GM21423 (cell line): ENCODE results near the gene RNPEPL1.

Experiments
- ATAC-seq: cut with Tn5 transposase; IDR thresholded peaks from one replicate; pipeline ENCODE4 v1.9.1; 2021; ENCODE audit warnings: mild to moderate bottlenecking, moderate library complexity; ENCODE audit not compliant: unreplicated experiment

RNPEPL1 gene

DNA sequence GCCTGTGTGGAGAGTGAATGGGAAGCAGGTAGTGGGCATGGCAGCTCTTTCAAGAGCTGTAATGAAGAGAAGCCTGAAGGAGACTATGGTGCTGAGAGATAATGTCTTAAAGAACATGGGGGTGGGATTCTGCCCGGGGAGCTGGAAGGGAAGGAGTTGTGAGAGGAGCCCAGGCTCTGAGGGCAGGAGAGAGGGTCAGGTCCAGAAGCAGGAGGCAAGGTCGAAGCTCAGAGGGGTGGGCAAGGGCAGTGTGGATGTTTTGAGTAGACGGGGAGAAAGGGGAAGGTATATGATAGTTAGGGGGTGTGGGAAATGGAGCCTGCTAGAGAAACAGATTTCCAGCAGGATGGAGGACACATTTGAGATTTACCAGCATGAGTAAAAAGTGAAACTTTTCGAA lies 20.4 kb downstream of the RNPEPL1 start:
- no peak for ATAC-seq

DNA sequence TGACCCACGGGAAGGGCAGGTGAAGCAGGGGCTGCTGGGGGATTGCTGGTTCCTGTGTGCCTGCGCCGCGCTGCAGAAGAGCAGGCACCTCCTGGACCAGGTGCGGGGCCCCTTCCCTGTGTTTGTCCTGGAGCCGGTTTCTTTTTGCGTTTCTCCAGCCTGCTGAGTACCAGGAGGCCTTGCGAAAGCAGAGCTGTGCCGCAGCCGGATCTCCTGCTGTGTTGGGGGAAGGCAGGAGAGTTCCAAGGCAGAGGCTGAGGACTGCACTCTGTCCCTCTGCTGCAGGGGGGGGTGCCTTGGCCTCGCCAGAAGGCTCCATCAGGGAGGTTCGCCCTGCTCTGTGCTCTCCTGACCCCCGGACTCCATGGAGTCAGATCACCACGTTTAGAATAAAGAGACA lies 21.1 kb downstream of the RNPEPL1 start:
- no peak for ATAC-seq

DNA sequence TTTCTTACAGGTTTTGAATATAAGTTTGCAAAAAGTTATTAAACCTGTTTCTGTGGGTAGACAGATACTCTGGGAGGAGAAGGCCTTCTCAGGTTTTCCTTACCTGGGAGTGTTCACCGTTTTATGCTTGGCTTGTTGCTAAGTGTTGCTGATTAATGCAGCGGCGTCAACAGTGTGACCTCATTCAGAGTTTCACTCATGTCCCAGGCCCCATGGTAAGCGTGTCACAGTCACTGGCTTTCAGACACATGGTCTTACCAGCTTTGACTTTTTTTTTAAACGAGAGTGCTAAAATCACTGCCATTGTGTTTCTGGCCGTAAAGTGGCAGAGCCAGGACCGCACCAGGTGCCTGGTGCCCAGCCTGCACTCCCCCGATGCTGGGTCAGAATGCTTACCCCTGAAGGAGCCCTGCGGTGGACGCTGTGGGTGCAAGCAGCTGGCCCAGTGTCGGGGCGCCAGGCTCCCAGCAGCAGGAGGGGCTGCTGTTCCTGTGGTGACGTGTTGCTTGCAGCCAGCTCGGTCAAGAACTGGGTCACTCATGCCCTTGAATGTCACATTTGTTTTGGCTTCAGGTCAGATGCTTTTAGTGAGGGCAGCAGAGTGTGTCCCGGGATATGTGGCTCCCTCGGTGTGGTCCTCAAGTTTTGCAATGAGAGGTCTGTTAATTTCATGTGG lies 21.7 kb downstream of the RNPEPL1 start:
- ATAC-seq, result no peak

DNA sequence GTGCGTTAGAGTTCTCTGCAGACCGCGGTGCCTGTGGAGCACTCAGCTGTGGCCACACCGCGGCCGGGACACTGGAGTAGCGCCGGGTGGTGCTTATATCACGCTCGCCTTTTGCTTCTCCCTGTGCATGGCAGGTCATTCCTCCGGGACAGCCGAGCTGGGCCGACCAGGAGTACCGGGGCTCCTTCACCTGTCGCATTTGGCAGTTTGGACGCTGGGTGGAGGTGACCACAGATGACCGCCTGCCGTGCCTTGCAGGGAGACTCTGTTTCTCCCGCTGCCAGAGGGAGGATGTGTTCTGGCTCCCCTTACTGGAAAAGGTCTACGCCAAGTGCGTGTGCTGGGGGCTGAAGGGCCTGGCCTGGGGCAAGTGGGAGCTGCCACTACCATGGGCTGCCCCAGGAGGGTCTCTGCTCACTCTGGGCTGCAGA lies 22.4 kb downstream of the RNPEPL1 start:
- no peak for ATAC-seq

DNA sequence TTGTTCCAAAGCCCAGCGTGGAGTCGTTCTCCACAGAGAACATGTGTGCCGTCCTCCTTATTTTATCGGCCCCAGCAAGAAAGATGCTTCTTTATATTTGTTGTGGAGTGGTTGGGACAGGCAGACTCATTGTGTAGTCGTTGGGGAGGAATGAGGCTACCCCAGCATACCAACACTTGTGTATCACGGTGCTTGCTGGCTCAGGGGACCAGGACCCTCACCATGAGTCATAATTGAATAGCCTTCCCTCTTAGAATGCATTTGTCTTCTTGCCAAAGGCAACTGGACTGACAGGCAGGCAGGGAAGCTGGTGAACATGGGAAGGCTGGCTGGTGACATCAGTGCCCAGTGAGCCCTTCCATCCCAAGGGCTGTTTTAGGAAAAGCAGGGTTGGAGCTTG lies 22.9 kb downstream of the RNPEPL1 start:
- ATAC-seq, result no peak

DNA sequence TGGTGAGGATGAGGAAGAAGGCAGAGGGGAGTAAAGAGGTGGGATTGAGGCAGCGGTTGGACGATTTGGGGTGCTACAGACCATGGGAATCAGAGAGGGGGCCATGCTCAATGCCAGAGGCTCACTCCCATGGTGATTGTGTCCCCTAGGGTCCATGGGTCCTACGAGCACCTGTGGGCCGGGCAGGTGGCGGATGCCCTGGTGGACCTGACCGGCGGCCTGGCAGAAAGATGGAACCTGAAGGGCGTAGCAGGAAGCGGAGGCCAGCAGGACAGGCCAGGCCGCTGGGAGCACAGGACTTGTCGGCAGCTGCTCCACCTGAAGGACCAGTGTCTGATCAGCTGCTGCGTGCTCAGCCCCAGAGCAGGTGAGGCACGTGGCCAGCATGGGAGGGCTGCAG lies 23.5 kb downstream of the RNPEPL1 start:
- no peak for ATAC-seq

DNA sequence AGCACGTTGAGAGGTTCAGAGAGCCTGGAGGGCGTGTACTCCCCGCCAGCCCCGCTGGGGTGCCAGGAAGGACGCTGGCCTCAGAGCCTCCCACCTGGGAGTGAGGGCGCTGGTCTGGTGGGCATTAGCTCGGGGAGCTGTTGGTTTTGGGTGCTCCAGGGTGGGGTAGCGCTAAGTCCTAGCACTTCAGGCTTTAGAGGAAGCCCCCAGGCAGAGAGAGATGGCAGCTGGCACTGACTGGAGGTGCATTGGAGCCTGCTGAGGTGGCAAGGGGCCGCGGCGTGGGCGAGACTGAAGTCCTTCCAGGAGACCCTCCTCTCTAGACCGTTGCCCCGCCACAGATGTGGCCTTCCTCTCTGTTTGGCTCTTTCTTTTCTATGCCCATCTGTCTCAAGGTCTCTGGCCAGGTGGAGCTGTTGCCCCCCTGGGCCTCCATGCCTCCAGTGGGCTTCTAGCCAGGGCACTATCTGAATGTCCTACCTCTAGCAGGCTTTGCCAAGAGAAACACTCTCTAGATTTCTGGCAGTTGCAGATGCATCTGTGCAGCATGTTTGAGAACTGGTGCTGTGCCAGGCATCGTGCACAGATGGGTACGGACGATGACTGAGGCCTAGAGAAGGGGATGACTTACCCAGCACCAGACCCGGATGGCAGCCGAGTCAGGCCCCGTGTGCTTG lies 24.9 kb downstream of the RNPEPL1 start:
- ATAC-seq, result no peak

DNA sequence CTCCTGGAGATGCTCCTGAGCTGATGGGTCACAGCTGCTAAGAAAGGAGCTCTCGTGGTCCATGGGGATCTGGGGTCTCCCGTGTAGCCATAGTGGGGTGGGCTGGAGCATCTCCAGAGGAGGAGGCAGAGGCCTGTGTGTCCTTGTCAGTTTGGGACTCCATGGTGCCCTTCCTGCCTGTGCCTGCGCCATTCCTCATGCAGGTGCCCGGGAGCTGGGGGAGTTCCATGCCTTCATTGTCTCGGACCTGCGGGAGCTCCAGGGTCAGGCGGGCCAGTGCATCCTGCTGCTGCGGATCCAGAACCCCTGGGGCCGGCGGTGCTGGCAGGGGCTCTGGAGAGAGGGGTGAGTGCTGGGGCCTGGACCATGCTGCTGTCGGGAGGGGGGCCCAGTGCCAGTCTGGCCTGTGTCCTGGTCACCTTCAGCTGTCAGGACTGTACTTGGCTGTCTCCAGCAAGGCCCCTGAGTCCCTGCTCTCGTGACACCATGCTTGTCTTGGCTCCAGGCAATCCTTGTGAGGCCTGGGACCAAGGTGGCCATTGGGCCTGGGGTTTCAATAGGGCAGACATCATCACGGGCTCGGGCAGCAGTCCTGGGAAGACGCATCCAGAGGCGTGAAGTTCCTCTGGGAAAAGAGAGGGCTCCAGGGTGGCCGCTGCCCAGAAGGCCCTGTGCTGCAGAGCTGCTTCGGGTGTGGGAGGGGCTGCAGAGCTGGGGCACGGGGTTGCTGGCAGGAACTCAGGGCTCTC lies 25.6 kb downstream of the RNPEPL1 start:
- no peak for ATAC-seq

DNA sequence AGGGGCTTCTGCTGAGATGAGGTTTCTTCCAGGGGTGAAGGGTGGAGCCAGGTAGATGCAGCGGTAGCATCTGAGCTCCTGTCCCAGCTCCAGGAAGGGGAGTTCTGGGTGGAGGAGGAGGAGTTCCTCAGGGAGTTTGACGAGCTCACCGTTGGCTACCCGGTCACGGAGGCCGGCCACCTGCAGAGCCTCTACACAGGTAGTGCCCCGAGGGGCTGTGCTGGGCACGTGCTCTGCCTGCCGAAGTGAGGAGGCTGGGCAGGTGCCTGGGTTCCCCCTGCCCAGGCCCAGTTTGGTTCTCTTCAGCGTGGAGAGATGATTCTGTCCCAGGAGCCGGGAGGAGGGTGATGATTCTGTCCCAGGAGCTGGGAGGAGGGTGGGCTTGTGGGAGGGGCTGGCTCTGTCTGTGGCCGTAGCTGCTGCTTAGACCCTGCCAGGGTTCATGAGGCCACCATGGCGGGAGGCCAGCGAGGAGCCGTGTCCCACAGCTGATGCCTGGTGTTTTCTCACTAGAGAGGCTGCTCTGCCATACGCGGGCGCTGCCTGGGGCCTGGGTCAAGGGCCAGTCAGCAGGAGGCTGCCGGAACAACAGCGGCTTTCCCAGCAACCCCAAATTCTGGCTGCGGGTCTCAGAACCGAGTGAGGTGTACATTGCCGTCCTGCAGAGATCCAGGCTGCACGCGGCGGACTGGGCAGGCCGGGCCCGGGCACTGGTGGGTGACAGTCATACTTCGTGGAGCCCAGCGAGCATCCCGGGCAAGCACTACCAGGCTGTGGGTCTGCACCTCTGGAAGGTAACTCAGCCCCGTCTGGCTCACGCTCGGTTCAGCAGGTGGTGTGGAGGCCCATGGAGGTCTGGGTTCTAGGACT lies 26.5 kb downstream of the RNPEPL1 start:
- ATAC-seq, result no peak

DNA sequence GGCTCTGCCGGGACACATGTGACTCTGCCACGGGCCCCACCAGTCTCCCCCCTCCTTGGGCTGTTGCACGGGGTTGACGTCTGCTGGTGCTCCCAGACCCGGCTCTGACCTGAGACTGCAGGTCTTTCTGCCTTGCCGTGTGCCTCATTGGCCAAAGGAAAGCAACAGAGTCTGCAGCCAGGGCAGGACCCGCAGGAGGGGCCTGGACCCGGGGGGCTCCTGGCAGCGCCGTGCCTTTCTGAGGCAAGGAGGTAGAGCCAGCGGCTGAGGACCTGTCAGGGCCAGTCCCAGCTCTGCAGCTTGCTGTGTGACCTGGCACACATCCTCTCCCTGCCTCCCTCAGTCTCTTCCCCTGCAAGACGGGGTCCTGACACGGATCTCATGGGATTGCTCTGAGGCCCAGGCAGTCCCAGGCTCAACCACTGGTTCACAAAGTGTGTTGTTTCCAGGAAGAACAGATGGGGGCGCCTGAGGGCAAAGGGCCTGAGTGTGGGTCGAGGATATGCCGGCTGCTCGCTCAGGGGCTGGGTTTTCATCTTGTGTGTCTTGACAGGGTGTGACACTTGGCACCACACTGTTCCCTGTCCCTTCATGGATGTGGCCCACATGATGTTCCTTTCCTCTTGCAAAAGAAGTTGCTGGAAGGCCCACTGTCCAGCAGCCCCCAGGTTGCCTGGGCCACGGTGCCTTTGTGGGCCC lies 27.2 kb downstream of the RNPEPL1 start:
- ATAC-seq, result no peak

DNA sequence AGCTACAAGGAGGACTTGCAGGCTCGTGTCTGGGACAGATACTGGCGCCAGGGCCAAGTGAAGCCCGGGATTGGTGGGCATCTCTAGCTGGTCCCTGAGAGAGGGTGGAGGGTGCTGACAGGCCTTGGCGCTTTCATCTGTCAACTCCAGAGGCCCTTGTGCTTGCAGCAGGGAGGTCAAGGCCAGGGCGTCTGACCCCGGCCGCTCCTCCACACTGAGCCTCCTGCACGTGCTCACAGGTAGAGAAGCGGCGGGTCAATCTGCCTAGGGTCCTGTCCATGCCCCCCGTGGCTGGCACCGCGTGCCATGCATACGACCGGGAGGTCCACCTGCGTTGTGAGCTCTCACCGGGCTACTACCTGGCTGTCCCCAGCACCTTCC lies 27.8 kb downstream of the RNPEPL1 start:
- no peak for ATAC-seq

DNA sequence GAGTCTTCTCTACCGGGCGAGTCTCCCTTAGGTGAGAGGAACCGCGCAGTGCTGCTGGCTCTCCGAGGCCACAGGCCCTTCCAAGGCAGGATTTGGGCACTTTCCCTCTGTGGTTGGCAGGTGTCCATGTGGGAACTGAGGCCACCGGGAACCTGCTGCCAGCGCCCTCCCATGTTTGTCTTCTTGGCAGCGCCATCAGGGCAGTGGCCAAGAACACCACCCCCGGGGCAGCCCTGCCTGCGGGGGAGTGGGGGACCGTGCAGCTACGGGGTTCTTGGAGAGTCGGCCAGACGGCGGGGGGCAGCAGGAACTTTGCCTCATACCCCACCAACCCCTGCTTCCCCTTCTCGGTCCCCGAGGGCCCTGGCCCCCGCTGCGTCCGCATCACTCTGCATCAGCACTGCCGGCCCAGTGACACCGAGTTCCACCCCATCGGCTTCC lies 28.2 kb downstream of the RNPEPL1 start:
- no peak for ATAC-seq

DNA sequence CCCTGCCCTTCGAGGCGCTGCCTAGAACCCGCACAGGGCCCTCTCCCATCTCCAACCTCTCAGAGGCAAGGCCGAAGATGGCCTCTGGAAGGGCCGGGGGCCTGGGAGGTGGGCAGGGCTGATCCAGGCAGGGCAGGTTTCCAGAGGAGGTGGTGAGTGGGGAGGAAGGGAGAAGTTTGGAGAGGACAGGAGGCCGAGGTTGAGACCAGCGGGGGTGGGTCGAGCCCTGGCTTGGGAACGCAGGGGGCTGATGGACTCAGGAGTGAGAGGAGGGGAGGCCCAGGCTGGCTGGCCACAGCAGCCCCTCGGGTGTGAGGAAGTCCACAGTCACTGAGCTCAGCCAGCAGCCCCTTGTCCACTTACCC lies 28.8 kb downstream of the RNPEPL1 start:
- ATAC-seq, result no peak

DNA sequence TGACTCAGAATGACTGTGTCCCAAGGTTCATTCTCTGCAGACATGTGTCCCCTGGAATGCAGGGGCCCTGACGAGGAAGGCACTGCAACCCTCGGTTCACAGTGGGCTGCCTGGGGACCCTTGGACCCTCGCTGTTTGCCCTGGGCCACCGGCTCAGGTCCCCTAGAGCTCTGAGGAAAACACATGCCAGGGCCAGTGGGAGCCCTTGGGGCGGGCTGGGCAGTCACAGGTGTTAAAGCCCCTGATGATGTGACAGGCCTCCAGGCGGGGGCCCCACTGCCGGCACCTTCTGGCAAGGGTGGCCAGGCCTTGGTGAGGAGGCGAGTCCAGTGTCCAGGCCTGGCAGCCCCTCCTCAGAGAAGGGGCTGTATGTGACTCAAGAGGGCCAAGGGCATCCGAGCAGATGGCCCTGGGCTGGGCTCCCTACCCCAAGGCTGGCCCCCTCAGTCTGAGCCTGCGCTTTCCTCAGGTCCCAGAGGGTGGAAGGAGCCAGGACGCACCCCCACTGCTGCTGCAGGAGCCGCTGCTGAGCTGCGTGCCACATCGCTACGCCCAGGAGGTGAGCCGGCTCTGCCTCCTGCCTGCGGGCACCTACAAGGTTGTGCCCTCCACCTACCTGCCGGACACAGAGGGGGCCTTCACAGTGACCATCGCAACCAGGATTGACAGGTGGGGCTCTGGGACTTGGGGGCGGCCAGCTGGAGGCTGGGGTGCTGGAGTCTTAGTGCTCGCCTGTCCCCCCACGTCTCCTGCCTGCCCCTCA lies 29.3 kb downstream of the RNPEPL1 start:
- no peak for ATAC-seq

DNA sequence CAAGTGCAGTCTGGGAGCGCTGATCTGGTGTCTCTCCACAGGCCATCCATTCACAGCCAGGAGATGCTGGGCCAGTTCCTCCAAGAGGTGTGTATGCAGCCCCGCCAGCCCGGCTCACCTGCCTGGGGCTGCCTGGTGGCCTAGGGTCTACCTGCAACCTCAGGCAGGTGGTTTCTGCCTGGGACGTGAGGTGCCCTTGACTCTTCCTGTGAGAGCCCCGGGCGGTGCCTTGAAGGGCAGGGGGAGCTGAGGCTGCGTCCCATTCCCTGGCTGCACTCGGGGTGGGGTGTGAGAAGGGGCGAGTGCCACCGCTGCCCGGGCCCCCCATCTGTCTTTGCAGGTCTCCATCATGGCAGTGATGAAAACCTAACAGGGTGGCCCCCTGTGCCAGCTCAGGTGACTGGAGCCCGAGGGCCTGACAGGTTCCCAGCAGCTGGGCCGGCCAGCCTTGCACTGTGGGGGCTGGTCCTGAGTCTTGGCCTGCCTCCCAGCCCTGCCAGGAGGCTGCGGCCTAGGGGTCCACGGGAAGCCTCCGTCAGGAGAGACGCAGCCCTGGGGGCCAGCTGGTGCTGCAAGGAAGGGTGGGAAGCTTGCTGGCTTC lies 30.1 kb downstream of the RNPEPL1 start:
- no peak for ATAC-seq

DNA sequence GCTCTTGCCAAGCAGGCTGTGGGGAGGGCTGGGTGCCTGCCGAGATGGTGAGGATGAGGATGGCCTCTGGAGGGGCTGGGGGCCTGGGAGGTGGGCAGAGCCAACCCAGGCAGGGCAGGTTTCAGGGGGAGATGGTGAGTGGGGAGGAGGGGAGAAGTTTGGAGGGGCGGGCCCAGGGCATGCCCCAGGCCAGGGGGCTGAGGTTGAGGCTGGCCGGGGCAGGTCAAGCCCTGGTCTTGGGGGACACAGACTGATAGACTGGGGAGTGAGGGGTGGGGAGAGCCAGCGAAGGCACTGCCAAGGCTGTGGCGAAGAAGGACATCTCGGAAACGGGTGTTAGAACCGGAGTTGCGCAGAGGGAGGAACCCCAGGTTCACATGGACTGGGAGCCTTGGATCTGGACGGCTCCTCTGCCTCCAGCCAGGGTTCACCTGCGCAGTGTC lies 30.9 kb downstream of the RNPEPL1 start:
- ATAC-seq, result no peak

DNA sequence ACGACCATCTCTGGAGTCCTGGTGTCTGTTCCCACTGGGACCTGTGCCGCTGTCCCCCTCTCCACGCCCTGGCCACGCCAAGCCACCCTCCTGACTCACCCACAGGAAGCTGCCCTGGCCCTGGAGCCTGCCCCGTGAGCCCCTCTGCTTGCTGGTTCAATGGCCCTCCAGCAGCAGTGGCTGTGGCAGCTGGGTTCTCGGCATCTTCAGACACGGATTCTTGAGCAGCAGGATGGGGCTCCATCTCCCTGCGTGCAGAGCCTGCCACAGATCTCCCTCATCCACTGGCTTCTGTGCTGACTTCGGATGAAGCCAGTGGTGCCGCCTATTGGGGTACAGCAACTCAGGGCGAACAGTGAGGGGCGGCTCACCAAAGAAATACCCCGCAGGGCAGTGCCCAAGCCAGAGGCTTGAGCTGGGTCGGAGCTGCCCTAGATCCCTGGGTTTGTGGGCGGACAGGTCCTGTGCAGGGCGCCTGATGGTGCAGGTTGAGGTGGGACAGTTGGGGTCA lies 32.2 kb downstream of the RNPEPL1 start:
- no peak for ATAC-seq

DNA sequence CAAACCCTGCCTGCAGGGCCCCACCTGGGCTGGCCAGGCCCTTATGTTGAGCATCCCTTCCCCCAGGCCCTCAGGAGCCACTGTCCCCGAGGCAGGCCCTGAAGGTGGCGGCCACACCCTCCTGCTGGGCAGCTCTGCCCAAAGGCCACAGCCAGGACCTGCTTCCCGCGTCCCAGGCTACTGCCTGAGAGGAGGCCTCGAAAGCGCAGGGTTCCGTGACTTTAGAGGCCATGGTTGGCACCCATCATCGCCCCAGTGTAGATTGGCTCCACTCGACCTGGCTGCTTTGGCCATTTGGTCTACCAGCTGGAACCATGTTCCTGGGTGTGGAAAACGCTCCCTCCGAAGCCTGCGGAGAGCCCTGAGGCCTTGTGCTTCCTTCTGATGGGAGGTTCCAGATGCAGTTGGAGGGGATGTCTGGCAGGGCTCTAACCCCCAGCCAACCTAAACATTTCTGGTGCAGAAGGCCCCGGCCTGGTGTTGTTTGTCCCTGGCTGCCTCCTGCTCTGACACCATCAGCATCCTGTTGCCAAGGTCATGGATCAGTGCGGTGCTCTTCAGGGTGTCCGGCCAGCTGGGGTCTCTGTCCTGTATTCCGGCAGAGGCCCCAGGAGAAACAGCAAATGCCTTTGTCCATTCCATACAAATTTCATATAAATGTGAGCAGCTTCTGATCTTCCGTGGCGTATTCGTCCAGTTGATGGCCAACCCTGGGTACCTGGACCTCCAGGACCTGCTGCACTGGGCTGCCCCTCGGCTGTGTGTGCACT lies 33.0 kb downstream of the RNPEPL1 start:
- ATAC-seq, result no peak

DNA sequence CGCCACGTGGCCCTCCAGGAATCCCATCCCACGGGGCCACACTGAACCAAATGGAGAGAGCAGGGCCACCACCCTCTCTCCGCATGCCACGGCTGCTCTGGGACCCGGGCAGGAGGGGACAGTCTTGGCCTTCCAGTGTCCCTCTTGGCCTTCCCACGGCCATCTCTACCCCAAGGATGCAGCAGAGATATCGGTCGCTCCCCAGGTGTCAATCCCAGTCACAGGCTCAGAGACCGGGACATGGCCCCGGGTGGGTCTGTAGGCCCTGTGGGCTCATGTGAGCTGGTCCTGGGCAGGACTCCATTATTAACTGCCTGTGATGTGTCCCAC lies 33.5 kb downstream of the RNPEPL1 start:
- ATAC-seq, result no peak
